Neural progenitor cell (in vitro differentiated cells): ENCODE measurements around the gene FCMR. TPM values are rescaled to one million over a fixed set of nuclear protein-coding genes. Genes with fewer than 3 reads are reported as not detected.

Experiments
- DNase-seq: peaks from one replicate; pipeline ENCODE4 v3.0.0-alpha.2; 2016; ENCODE audit warnings: low spot score
- H2AFZ ChIP-seq: fragments of 200-600 bp; sonication (generic); replicated peaks from 2 replicates; pipeline ENCODE4 v1.6.1; 2016; ENCODE audit warnings: antibody characterized with exemption
- H3F3A ChIP-seq: fragments of 200-600 bp; sonication (generic); 2 replicates; pipeline ENCODE4 v1.6.1; 2016; ENCODE audit warnings: antibody characterized with exemption, low read depth
- H3K27ac ChIP-seq: fragments of 200-600 bp; sonication (generic); 2 replicates; pipeline ENCODE4 v1.5.1; 2016; ENCODE audit warnings: mild to moderate bottlenecking
- H3K27me3 ChIP-seq: fragments of 200-600 bp; sonication (generic); 2 replicates; pipeline ENCODE4 v1.6.1; 2016; ENCODE audit warnings: mild to moderate bottlenecking, moderate library complexity
- H3K36me3 ChIP-seq: fragments of 200-600 bp; sonication (generic); 2 replicates; pipeline ENCODE4 v1.5.1; 2016
- H3K4me1 ChIP-seq: fragments of 200-600 bp; sonication (generic); 2 replicates; pipeline ENCODE4 v1.6.1; 2016; ENCODE audit warnings: mixed run types
- H3K4me2 ChIP-seq: fragments of 200-600 bp; sonication (generic); 2 replicates; pipeline ENCODE4 v1.6.1; 2016
- H3K4me3 ChIP-seq: fragments of 200-600 bp; sonication (generic); 2 replicates; pipeline ENCODE4 v1.5.1; 2016
- H3K79me2 ChIP-seq: fragments of 200-600 bp; sonication (generic); 2 replicates; pipeline ENCODE4 v1.6.1; 2016; ENCODE audit warnings: low read depth
- H3K9ac ChIP-seq: fragments of 200-600 bp; sonication (generic); 2 replicates; pipeline ENCODE4 v1.6.1; 2016
- H3K9me3 ChIP-seq: fragments of 200-600 bp; sonication (generic); 2 replicates; pipeline ENCODE4 v1.5.1; 2016; ENCODE audit warnings: low read depth
- H4K20me1 ChIP-seq: fragments of 200-600 bp; sonication (generic); 2 replicates; pipeline ENCODE4 v1.6.1; 2016; ENCODE audit warnings: low read depth
- H3K27ac Mint-ChIP-seq: 3 replicates; pipeline ENCODE4 v1.8.0; 2021; ENCODE audit warnings: mixed read lengths
- H3K27me3 Mint-ChIP-seq: 2 replicates; pipeline ENCODE4 v1.8.0; 2022; ENCODE audit warnings: low read depth, mild to moderate bottlenecking, inconsistent platforms, moderate library complexity, mixed read lengths; ENCODE audit not compliant: insufficient read depth
- H3K36me3 Mint-ChIP-seq: 3 replicates; pipeline ENCODE4 v1.8.0; 2021; ENCODE audit warnings: mixed read lengths
- H3K4me1 Mint-ChIP-seq: 3 replicates; pipeline ENCODE4 v1.8.0; 2021; ENCODE audit warnings: mixed read lengths
- H3K4me3 Mint-ChIP-seq: 3 replicates; pipeline ENCODE4 v1.8.0; 2021; ENCODE audit warnings: mild to moderate bottlenecking, moderate library complexity, mixed read lengths
- H3K9me3 Mint-ChIP-seq: 3 replicates; pipeline ENCODE4 v1.8.0; 2020; ENCODE audit warnings: mixed read lengths
- EZH2 ChIP-seq: fragments of 200-600 bp; sonication (generic); IDR thresholded peaks from 2 replicates; pipeline ENCODE4 v1.6.1; 2017; ENCODE audit warnings: antibody characterized with exemption, mild to moderate bottlenecking, moderate library complexity
- EZH2phosphoT487 ChIP-seq: fragments of 200-600 bp; sonication (generic); IDR thresholded peaks from 2 replicates; pipeline ENCODE4 v1.6.1; 2017; ENCODE audit warnings: antibody characterized with exemption
- total RNA-seq: library from RNA; depleted of rRNA; stranded (reverse); fragments of >200 nt; gene quantifications from 2 replicates; pipeline ENCODE4 v1.2.3, GENCODE V29; 2015; ENCODE audit warnings: low replicate concordance
- TF ChIP-seq, protein P1 (sequence below): fragments of 200-600 bp; sonication (generic); IDR thresholded peaks from 2 replicates; pipeline ENCODE4 v1.5.1; 2017; ENCODE audit warnings: antibody characterized with exemption, mild to moderate bottlenecking

FCMR gene
- total RNA-seq, 1 donor from 2014 or later, result not detected

DNA sequence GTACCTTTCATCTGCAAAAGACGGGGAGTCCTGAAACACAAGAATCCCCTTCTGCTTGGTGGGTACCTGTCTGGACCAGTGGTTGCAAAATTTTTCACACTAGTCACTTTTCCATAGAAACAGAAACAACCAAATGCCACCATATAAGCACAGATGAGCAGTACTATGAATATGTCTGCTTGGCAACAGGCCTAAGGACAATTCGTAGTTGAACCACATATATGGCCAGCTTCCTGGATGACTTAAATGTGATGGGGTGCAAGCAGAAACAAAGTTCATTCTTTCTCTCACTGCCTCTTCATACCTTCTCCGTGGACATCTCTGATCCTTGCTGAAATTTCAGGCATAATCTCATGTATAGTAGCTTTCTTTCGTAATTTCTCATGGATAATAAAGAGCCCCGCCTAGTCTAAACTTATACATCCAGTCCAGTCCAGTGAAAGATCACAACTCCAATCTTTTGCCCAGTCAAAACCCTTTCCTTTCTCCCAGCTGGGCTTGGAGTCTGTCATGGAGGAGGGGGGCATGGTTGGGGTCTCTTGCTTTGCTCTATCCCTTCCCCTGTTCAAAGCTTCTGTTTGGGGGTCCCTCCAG lies 41.5 kb upstream of the FCMR start:
- Histone ChIP-seq H4K20me1 (no peaks in the 10 kb centered on the region), H3K4me3 (no peak overlapping the region), H3F3A (no peaks in the 10 kb centered on the region), H3K27me3 (no peaks in the 10 kb centered on the region), H3K4me1 (no peaks in the 10 kb centered on the region), H3K4me2 (no peak overlapping the region), H3K27ac (no peak overlapping the region), H3K9ac (no peak overlapping the region), H3K36me3 (no peaks in the 10 kb centered on the region), H3K79me2 (no peaks in the 10 kb centered on the region), H2AFZ (no peak overlapping the region), H3K9me3 (no peaks in the 10 kb centered on the region)
- TF ChIP-seq EZH2phosphoT487 (no peak), EZH2 (no peak)
- TF ChIP-seq, protein P1, sequence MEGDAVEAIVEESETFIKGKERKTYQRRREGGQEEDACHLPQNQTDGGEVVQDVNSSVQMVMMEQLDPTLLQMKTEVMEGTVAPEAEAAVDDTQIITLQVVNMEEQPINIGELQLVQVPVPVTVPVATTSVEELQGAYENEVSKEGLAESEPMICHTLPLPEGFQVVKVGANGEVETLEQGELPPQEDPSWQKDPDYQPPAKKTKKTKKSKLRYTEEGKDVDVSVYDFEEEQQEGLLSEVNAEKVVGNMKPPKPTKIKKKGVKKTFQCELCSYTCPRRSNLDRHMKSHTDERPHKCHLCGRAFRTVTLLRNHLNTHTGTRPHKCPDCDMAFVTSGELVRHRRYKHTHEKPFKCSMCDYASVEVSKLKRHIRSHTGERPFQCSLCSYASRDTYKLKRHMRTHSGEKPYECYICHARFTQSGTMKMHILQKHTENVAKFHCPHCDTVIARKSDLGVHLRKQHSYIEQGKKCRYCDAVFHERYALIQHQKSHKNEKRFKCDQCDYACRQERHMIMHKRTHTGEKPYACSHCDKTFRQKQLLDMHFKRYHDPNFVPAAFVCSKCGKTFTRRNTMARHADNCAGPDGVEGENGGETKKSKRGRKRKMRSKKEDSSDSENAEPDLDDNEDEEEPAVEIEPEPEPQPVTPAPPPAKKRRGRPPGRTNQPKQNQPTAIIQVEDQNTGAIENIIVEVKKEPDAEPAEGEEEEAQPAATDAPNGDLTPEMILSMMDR, result no peak
- Mint-ChIP-seq H3K9me3 (no peaks in the 10 kb centered on the region), H3K36me3 (no peaks in the 10 kb centered on the region), H3K27ac (no peak overlapping the region), H3K4me1 (no peaks in the 10 kb centered on the region), H3K27me3 (peaks cover 6% of the 10 kb centered on the region), H3K4me3 (no peak overlapping the region)
- DNase-seq, result no peak

DNA sequence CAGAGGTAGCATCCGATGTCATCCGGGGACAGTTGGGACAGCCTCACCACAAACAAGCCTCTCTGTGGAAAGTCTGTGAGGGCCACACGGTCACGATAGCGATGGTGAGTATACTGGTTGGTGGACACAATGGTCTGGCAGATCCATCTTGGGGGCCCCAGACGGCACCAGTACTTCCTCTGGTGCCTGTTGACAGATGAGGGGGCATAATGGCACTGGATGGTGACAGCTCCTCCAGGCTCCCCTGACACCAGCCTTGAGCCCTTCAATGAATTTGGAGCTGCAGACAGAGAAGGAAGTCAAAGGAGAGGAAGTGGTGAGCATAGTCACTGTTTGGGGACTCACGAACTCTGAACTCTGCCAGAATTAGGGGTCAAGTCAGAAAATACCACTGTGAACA lies 40.5 kb upstream of the FCMR start:
- H3K4me1 Mint-ChIP-seq, result no peaks in the 10 kb centered on the region
- H2AFZ ChIP-seq, result no peak overlapping the region
- no peaks in the 10 kb centered on the region for H3K79me2 ChIP-seq
- no peak overlapping the region for H3K4me3 Mint-ChIP-seq
- H3K36me3 Mint-ChIP-seq, result no peaks in the 10 kb centered on the region
- H3K27ac ChIP-seq, result no peak overlapping the region
- H3K27ac Mint-ChIP-seq, result no peak overlapping the region
- H3F3A ChIP-seq, result no peaks in the 10 kb centered on the region
- TF ChIP-seq EZH2, result no peak
- TF ChIP-seq EZH2phosphoT487, result no peak
- TF ChIP-seq, protein P1, result no peak
- DNase-seq, result no peak
- no peaks in the 10 kb centered on the region for H3K9me3 Mint-ChIP-seq
- no peak overlapping the region for H3K9ac ChIP-seq
- H3K36me3 ChIP-seq, result no peaks in the 10 kb centered on the region
- peaks cover 7% of the 10 kb centered on the region for H3K27me3 Mint-ChIP-seq
- H3K4me1 ChIP-seq, result no peaks in the 10 kb centered on the region
- H3K9me3 ChIP-seq, result no peaks in the 10 kb centered on the region
- H3K27me3 ChIP-seq, result no peaks in the 10 kb centered on the region
- no peak overlapping the region for H3K4me3 ChIP-seq
- H3K4me2 ChIP-seq, result no peak overlapping the region
- no peaks in the 10 kb centered on the region for H4K20me1 ChIP-seq

DNA sequence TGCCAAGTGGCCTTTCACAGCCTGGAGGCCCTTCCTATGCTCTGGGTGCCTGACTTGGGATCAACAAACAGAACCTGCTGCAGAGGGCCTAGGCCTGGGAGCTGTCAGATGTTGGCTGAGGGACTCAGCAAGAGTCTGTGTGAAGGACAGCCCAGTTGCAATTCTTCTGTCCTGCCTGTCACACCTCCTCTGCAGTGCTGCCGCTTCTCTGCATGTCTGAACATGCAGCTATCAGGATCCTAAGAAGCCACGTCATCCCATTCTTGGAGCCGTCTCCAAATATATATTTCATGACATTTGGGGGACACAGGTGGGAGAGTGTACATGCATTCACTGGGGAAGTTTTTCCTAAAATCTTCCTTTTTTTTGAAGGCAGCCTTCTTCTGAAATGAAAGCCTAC lies 39.9 kb upstream of the FCMR start:
- no peak overlapping the region for H3K27ac ChIP-seq
- TF ChIP-seq, protein P1, result no peak
- TF ChIP-seq EZH2phosphoT487 (no peak), EZH2 (no peak)
- H3K79me2 ChIP-seq, result no peaks in the 10 kb centered on the region
- Mint-ChIP-seq H3K4me1 (no peaks in the 10 kb centered on the region), H3K27ac (no peak overlapping the region), H3K36me3 (no peaks in the 10 kb centered on the region), H3K9me3 (no peaks in the 10 kb centered on the region), H3K27me3 (peaks cover 8% of the 10 kb centered on the region), H3K4me3 (no peak overlapping the region)
- H4K20me1 ChIP-seq, result no peaks in the 10 kb centered on the region
- H3K27me3 ChIP-seq, result no peaks in the 10 kb centered on the region
- no peak for DNase-seq
- H3K4me1 ChIP-seq, result no peaks in the 10 kb centered on the region
- no peak overlapping the region for H3K9ac ChIP-seq
- H2AFZ ChIP-seq, result no peak overlapping the region
- H3K4me3 ChIP-seq, result no peak overlapping the region
- no peaks in the 10 kb centered on the region for H3F3A ChIP-seq
- H3K4me2 ChIP-seq, result no peak overlapping the region
- H3K9me3 ChIP-seq, result no peaks in the 10 kb centered on the region
- H3K36me3 ChIP-seq, result no peaks in the 10 kb centered on the region
